HFF-Myc (cell line): ENCODE results near the gene RNGTT.

Experiments
- DNase-seq: peaks from one replicate; pipeline ENCODE4 v3.0.0-alpha.2; 2011; ENCODE audit warnings: low read depth; ENCODE audit errors: extremely low read depth
- H3K4me3 ChIP-seq: replicated peaks from 2 replicates; pipeline ENCODE4 v1.5.1; 2011; ENCODE audit warnings: low read depth, mild to moderate bottlenecking, control low read depth, low read length
- CTCF ChIP-seq: IDR thresholded peaks from 2 replicates; pipeline ENCODE4 v1.5.1; 2012; ENCODE audit warnings: mild to moderate bottlenecking, low read depth, low read length, control low read depth; ENCODE audit errors: missing control alignments

The RNGTT gene

GRCh38 chr6:88626460-88626859 lies 337.0 kb downstream of the RNGTT start:
- TF ChIP-seq CTCF, result no peak

GRCh38 chr6:88623531-88623930 lies 339.9 kb downstream of the RNGTT start:
- no peak overlapping the region for H3K4me3 ChIP-seq
- DNase-seq, result no peak
- TF ChIP-seq CTCF, result no peak

More at GRCh38 chr6:88626460-88626859, 337.0 kb downstream of the RNGTT start:
- DNase-seq, result no peak
- H3K4me3 ChIP-seq, result no peak overlapping the region

GRCh38 chr6:88619951-88620350 lies 343.5 kb downstream of the RNGTT start:
- H3K4me3 ChIP-seq, result no peak overlapping the region
- no peak for DNase-seq
- no peak for TF ChIP-seq CTCF

DNA sequence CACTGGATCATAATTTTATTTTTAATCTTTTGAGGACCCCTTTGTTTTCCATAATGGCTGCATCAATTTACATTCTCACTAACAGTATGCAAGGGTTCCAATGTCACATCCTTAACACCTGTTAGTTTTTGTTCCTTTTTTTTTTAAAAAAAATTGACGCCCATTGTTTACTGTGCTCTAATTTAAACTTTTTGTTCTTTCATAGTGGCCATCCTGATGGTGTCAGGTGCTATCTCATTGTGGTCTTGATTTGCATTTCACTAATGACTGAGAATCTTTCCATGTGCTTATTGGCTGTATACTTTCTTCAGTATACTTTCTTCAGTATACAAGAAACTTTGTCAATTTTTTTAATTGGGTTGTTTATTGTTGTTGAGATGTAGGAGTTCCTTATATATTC lies 347.0 kb downstream of the RNGTT start:
- H3K4me3 ChIP-seq, result no peak overlapping the region
- no peak for DNase-seq
- no peak for TF ChIP-seq CTCF

DNA sequence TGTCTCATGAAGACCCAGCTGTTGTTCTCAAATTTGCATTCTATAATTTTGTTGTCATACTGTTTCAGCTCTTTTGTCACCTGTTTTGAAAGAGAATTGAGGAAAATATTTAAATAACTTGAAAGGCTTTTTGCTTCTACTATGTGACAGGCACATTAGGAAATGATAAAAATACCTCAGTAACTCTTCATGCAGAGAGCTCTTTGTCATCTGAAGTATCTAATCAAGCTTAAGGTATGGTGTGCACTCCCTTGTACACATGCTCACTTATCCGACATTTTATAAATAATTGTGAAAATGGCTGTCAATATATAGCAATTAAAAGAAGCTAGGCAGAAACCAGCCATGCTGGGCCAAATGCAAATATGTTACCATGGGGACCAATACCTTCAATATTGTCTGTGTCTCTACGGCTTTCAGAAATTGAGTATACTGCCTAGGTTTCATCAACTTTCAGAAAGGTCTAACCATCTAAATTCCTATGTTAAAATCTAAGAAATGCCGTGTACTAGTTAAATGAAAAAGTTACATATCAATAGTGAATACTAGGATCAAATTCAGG lies 349.0 kb downstream of the RNGTT start:
- no peak overlapping the region for H3K4me3 ChIP-seq
- no peak for TF ChIP-seq CTCF
- DNase-seq, result no peak

DNA sequence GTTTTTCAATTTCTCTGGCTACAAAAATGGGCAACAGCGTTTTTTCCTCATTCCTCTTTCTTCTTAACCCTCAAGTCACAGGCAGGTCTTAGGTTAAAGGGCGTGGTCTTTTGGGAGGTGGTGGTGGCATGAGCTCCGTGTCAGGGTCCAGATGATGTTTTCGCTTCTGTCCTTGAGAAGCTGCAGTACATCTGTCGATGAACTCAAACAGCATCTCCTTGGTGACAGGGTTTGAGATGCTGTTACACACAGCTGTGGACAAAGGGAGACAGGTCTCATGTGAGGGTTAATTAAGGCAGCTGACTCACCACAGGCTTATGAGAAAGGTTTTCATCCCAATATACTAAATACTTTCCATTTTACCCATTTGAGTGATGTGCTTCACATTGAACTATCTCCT lies 350.8 kb downstream of the RNGTT start:
- no peak for DNase-seq
- H3K4me3 ChIP-seq, result no peak overlapping the region
- no peak for TF ChIP-seq CTCF

- no peak for DNase-seq
- no peak for TF ChIP-seq CTCF
- H3K4me3 ChIP-seq, result no peak overlapping the region
Measured at GRCh38 chr6:88611721-88612120, 351.7 kb downstream of the RNGTT start.
